C4-2B (cell line): Measurements from ENCODE around the gene CXXC5.
"Not testable (repeated sequence)": the region's sequence is repeated elsewhere in the genome, so short reads cannot be mapped to it uniquely, and the experiment has no call there.

Source experiments
- H3K27ac ChIP-seq: fragments of 450-650 bp; 2 replicates; pipeline ENCODE4 v1.5.1; 2017
- ZFX ChIP-seq: fragments of 450-650 bp; IDR thresholded peaks from 2 replicates; pipeline ENCODE4 v1.6.1; 2017
- TF ChIP-seq, protein P1 (sequence below): fragments of 450-650 bp; conservative IDR thresholded peaks from 2 replicates; pipeline ENCODE4 v1.5.1; 2017; ENCODE audit warnings: mild to moderate bottlenecking

Gene CXXC5

DNA sequence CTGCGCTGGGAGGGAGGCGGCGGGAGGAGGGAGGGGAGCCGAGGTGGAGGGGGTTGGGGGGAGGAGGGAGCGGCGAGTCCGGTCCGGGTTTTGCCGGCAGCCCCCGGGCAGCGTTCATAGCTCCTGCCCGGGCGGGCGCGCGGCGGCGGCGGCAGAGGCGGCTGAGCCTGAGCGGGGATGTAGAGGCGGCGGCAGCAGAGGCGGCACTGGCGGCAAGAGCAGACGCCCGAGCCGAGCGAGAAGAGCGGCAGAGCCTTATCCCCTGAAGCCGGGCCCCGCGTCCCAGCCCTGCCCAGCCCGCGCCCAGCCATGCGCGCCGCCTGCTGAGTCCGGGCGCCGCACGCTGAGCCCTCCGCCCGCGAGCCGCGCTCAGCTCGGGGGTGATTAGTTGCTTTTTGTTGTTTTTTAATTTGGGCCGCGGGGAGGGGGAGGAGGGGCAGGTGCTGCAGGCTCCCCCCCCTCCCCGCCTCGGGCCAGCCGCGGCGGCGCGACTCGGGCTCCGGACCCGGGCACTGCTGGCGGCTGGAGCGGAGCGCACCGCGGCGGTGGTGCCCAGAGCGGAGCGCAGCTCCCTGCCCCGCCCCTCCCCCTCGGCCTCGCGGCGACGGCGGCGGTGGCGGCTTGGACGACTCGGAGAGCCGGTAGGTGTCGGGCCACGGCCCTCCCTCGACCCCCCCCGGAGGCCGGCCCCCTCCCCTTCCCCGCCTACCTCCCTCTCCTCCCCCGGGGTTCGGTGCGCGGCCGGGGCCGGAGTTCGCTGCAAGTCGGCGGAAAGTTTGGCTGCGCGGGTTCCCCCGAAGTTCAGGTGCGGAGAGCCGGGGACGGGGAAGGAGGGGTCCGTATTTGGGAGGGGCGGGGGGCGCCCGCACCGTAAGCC is at the start of gene CXXC5:
TSS of gene CXXC5 (plus strand) at position 145 of the 877 bp plus-strand sequence. CDS start 32,175 bp downstream, outside the sequence.
- peak within 1 kb of the TSS; percentile 62 for H3K27ac ChIP-seq
- TF ChIP-seq, protein P1, sequence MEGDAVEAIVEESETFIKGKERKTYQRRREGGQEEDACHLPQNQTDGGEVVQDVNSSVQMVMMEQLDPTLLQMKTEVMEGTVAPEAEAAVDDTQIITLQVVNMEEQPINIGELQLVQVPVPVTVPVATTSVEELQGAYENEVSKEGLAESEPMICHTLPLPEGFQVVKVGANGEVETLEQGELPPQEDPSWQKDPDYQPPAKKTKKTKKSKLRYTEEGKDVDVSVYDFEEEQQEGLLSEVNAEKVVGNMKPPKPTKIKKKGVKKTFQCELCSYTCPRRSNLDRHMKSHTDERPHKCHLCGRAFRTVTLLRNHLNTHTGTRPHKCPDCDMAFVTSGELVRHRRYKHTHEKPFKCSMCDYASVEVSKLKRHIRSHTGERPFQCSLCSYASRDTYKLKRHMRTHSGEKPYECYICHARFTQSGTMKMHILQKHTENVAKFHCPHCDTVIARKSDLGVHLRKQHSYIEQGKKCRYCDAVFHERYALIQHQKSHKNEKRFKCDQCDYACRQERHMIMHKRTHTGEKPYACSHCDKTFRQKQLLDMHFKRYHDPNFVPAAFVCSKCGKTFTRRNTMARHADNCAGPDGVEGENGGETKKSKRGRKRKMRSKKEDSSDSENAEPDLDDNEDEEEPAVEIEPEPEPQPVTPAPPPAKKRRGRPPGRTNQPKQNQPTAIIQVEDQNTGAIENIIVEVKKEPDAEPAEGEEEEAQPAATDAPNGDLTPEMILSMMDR: no peak
- no peak for TF ChIP-seq ZFX

DNA sequence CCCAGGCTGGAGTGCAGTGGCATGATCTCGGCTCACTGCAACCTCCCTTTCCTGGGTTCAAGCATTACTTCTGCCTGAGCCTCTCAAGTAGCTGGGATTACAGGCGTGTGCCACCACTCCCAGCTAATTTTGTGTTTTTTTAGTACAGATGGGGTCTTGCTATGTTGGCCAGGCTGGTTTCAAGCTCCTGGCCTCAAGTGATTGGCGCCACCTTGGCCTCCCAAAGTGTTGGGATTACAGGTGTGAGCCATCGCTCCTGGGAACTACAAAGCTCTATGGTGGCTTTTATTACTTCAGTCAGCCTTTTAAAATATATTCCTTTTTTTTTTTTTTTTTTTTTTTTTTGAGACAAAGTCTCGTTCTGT is 49.6 kb upstream of the CXXC5 start:
- H3K27ac ChIP-seq: not testable (repeated sequence)

DNA sequence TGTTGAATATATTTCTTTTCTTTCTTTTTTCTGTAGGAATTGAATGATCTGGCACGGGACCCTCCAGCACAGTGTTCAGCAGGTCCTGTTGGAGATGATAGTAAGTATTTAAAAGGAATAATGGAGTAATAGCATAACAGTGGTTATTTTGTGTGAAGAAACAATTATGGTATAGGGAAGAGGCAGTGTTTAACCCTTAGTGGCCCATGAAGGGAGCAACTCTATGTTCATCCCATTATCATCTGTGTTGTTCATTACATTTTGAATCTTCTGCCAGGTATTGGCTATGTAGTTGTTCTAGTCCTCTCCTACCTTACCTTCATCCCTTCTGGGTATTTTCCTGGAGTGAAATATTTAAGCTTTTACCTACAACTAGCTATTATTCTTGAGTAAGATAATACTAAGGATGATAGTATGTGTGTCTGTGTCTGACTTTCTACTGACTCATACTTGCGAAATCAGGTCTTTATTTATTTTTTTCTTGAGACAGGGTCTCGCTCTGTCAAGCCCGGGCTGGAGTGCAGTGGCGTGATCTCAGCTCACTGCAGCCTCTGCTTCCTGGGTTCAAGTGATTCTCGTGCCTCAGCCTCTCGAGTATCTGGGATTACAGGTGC is 47.7 kb upstream of the CXXC5 start:
- no peak overlapping the region for H3K27ac ChIP-seq
- TF ChIP-seq, protein P1: no peak
- no peak for TF ChIP-seq ZFX

- H3K27ac ChIP-seq: no peak overlapping the region
- TF ChIP-seq, protein P1: no peak
- TF ChIP-seq ZFX: no peak
Measured at GRCh38 chr5:139601429-139601828, 46.7 kb upstream of the CXXC5 start.

DNA sequence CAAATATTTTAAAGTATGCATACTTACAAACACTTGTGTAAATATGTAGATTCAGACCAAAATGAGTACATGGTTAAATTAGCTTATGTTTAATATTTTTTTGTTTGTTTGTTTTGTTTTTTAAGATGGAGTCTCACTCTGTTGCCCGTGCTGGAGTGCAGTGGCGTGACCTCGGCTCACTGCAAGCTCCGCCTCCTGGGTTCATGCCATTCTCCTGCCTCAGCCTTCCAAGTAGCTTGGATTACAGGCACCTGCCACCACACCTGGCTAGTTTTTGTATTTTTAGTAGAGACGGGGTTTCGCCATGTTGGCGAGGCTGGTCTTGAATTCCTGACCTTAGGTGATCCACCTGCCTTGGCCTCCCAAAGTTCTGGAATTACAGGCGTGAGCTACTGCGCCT is 46.2 kb upstream of the CXXC5 start:
- not testable (repeated sequence) for H3K27ac ChIP-seq

DNA sequence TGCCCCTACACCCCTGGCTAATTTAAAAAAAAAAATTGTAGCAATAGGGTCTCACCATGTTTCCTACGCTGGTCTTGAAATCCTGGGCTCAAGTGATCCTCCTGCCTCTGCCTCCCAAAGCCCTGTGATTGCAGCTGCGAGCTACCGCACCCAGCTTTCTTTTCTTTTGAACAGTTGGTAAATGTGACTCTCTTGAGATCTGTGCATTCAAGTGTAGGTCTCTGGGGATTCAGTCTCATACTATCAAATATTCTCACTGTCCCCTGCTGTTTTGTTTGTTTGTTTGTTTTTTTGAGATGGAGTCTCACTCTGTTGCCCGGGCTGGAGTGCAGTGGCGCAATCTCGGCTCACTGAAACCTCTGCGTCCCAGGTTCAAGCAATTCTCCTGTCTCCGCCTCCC is 42.3 kb upstream of the CXXC5 start:
- no peak for TF ChIP-seq ZFX
- TF ChIP-seq, protein P1: no peak
- H3K27ac ChIP-seq: no peak overlapping the region

DNA sequence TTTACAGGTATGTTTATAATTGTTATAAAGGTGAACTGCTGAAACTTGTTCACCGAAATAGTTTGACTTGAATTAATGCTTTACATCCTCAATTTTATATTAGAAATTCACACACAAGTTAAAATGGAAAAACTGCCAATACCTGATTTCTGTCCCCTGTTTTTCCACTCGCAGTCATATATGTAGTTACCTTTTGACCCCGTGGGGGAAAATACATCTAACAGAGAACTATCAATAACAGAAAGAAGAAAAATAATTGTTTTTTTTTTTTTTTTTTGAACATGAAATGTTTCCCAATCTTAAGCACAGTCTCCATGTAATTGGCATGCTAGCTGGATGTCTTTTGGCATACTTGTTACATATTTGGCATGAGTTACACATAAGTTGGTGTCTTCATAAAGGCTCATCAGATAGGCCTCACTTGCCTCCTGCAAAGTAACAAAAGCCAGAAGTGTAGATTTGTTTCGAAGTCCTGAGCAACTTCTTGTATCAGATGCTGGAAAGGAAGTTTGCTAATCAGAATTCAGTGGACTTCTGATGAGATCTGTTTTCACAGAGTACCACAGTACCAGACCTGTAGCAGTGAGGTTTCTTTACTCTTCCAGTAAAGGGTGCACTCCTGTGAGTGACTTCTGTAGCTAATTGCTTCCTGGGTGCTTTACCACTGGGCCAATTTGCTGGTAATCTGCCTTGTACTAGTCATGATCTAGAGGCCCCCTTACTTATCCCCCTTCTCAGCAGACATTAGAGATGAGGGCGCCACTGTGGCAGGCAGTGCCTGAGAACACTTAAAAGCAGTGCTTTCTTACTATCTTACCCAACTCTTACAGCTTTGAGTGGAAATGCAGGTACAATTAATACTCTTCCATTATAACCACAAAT is 36.2 kb upstream of the CXXC5 start:
- TF ChIP-seq, protein P1: no peak
- TF ChIP-seq ZFX: no peak
- no peak overlapping the region for H3K27ac ChIP-seq

DNA sequence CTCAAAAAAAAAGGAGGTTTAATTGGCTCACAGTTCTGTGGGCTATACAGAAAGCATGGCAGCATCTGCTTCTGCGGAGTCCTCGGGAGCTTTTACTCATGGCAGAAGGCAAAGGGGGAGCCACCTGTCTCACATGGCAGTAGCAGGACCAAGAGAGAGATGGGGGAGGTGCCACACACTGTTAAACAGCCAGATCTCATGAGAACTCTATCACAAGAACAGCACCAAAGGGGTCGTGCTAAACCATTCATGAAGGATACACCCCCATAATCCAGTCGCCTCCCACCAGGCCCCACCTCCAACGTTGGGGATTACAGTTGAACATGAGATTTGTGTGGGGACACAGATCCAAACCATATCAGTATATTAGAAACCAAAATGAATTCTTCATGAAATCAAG is 28.3 kb upstream of the CXXC5 start:
- no peak for TF ChIP-seq ZFX
- TF ChIP-seq, protein P1: no peak
- no peak overlapping the region for H3K27ac ChIP-seq

GRCh38 chr5:139625398-139625797 is 22.8 kb upstream of the CXXC5 start:
- not testable (repeated sequence) for H3K27ac ChIP-seq
